ENCODE data around the gene PCSK1. TPM values are rescaled to one million over a fixed set of nuclear protein-coding genes. Genes with fewer than 3 reads are reported as not detected.
A peak's percentile ranks its signal among the peaks of the same experiment; 100 is the strongest.

PCSK1 gene
- total and polyA plus RNA-seq, 2 of the 4 experiments (the other 2 are of a cell fraction) = not detected

GRCh38 chr5:96374653-96375052 is 58.4 kb downstream of the PCSK1 start:
- ATAC-seq (ENCODE audit: low read depth) = no peak

More at GRCh38 chr5:96374653-96375052, 58.4 kb downstream of the PCSK1 start:
- no peak overlapping the region for H3K23ac ChIP-seq (ENCODE audit: low read depth, low read length)
- H2AK9ac ChIP-seq (replicated peaks; ENCODE audit: low read depth, low read length, poor library complexity) = peak overlapping the region; percentile 50
- WGBS, 2 experiments (ENCODE audit: extremely low coverage in 2 of 2, insufficient read length in 1 of 2) = no CpG with 5 or more reads among the region's 5 CpGs
- H3K4me2 ChIP-seq (ENCODE audit: low read depth, low read length) = no peak overlapping the region
- H3K4me3 ChIP-seq (ENCODE audit: insufficient read depth, low read depth, low read length) = no peak overlapping the region
- H2AFZ ChIP-seq (replicated peaks; ENCODE audit: low read length, poor library complexity) = no peak overlapping the region
- no peak overlapping the region for H3K4ac ChIP-seq (ENCODE audit: low read depth, low read length)
- H4K91ac ChIP-seq (ENCODE audit: insufficient read depth, low read depth, low read length) = no peak overlapping the region
- H4K5ac ChIP-seq (ENCODE audit: low read depth, low read length) = no peak overlapping the region
- H2BK15ac ChIP-seq (ENCODE audit: low read depth, low read length) = no peak overlapping the region
- no peak overlapping the region for H3K56ac ChIP-seq (ENCODE audit: extremely low read depth, insufficient read depth, low read length)
- H4K20me1 ChIP-seq (ENCODE audit: insufficient read depth, low read length) = no peaks in the 10 kb centered on the region
- H3K14ac ChIP-seq (replicated peaks; ENCODE audit: low read depth, low read length) = no peak overlapping the region
- no peak overlapping the region for H2BK120ac ChIP-seq (ENCODE audit: low read depth, low read length)
- no peaks in the 10 kb centered on the region for H3K9me3 ChIP-seq (ENCODE audit: control insufficient read depth, insufficient read depth, low read length)
- no peaks in the 10 kb centered on the region for H3K4me1 ChIP-seq (ENCODE audit: control insufficient read depth, insufficient read depth, low read length)
- intact Hi-C loops (cut with micrococcal nuclease) (no loop called here), dilution Hi-C loops (cut with HindIII; ENCODE audit: low sequenced_read_pairs, unreplicated experiment) (no loop called here), in situ Hi-C loops (cut with MboI; ENCODE audit: low sequenced_read_pairs) (no loop called here)
- peaks cover 23% of the 10 kb centered on the region for H3K27me3 ChIP-seq (ENCODE audit: control insufficient read depth, insufficient read depth, low read length)
- CTCF ChIA-PET = no interaction called here
- no peak overlapping the region for H2AK5ac ChIP-seq (ENCODE audit: low read depth, low read length)
- TF ChIP-seq RAD21 (IDR thresholded peaks at IDR 0.05; ENCODE audit: low read length) (no peak), ELK1 (IDR thresholded peaks at IDR 0.05; ENCODE audit: borderline replicate concordance, low read depth, low read length) (no peak), CEBPB (IDR thresholded peaks at IDR 0.05; ENCODE audit: low read depth, low read length) (no peak), POLR2A (IDR thresholded peaks at IDR 0.05; ENCODE audit: low read depth, low read length) (no peak), RCOR1 (IDR thresholded peaks at IDR 0.05; ENCODE audit: insufficient replicate concordance, low read length) (no peak), MAZ (IDR thresholded peaks at IDR 0.05; ENCODE audit: borderline replicate concordance, low read depth, low read length) (no peak), BHLHE40 (IDR thresholded peaks at IDR 0.05; ENCODE audit: low read depth, low read length) (no peak), CTCF (conservative IDR thresholded peaks at IDR 0.05; ENCODE audit: low read depth, low read length) (no peak), CHD1 (IDR thresholded peaks at IDR 0.05; ENCODE audit: low read depth, low read length) (no peak), MXI1 (IDR thresholded peaks at IDR 0.05; ENCODE audit: borderline replicate concordance, low read depth, low read length) (no peak), FOS (IDR thresholded peaks at IDR 0.05; ENCODE audit: low read depth, low read length) (no peak), RFX5 (IDR thresholded peaks at IDR 0.05; ENCODE audit: low read depth, low read length) (no peak), SMC3 (IDR thresholded peaks at IDR 0.05; ENCODE audit: low read depth, low read length) (no peak), USF2 (IDR thresholded peaks at IDR 0.05; ENCODE audit: low read depth, low read length) (no peak), MAFK (IDR thresholded peaks at IDR 0.05; ENCODE audit: low read depth, low read length) (no peak), NFE2L2 (IDR thresholded peaks at IDR 0.05; ENCODE audit: low read depth, low read length) (no peak)
- H3K36me3 ChIP-seq (ENCODE audit: control insufficient read depth, insufficient read depth, low read length) = no peaks in the 10 kb centered on the region
- no peak for DNase-seq
- H2BK20ac ChIP-seq (ENCODE audit: low read depth, low read length) = no peak overlapping the region
- BruUV-seq (replicated peaks) = no TSS peak
- POLR2A ChIA-PET (ENCODE audit: unreplicated experiment) = no interaction called here
- no peak overlapping the region for H3K18ac ChIP-seq (ENCODE audit: low read depth, low read length)
- H3K27ac ChIP-seq (ENCODE audit: insufficient read depth, low read length) = no peak overlapping the region
- H3K9ac ChIP-seq (ENCODE audit: low read depth, low read length) = no peak overlapping the region
- no peak overlapping the region for H2BK5ac ChIP-seq (ENCODE audit: low read depth, low read length, poor library complexity, severe bottlenecking)
- no peaks in the 10 kb centered on the region for H3K9me1 ChIP-seq (ENCODE audit: insufficient read depth, low read length)
- H3K79me1 ChIP-seq (ENCODE audit: low read depth in 1 of 2, low read length in 2 of 2) = no peaks in the 10 kb centered on the region
- H4K8ac ChIP-seq (ENCODE audit: low read depth in 2 of 2, low read length in 2 of 2) = no peak overlapping the region
